IMR-90 (cell line): ENCODE results near the gene ASTN2. TPM values are rescaled to one million over a fixed set of nuclear protein-coding genes. Genes with fewer than 3 reads are reported as not detected.
"Not testable (repeated sequence)": the region's sequence is repeated elsewhere in the genome, so short reads cannot be mapped to it uniquely, and the experiment has no call there.

Experiments used
- ATAC-seq: fragments of 200-7000 bp; cut with Tn5 transposase; 2 replicates; pipeline ENCODE4 v1.9.1; 2020; ENCODE audit warnings: low read depth, mild to moderate bottlenecking, moderate library complexity
- BruUV-seq: library from RNA; stranded (reverse); fragments of 400-500 nt; replicated peaks from 2 replicates; lab custom pipeline; 2021; lab: Mats Ljungman, UMichigan
- CTCF ChIA-PET: fragments of 300-600 bp; formaldehyde crosslinking; extraction: SDS; loops from one replicate; lab custom pipeline; 2021; ENCODE audit warnings: antibody characterized with exemption; lab: Yijun Ruan, JAX
- POLR2A ChIA-PET: fragments of 300-600 bp; sonication (Branson Sonifier 250); formaldehyde crosslinking; loops from one replicate; lab custom pipeline; 2022; ENCODE audit warnings: antibody characterized with exemption; ENCODE audit not compliant: unreplicated experiment; lab: Charles Lee
- DNase-seq: peaks from one replicate; pipeline ENCODE4 v3.0.0; 2013
- H2AFZ ChIP-seq: replicated peaks from 2 replicates; pipeline ENCODE3; 2013; ENCODE audit warnings: low read length, mild to moderate bottlenecking; ENCODE audit not compliant: poor library complexity
- H2AK5ac ChIP-seq: 2 replicates; pipeline ENCODE4 v1.6.1; 2013; ENCODE audit warnings: low read depth, low read length, inconsistent platforms
- H2AK9ac ChIP-seq: replicated peaks from 2 replicates; pipeline ENCODE3; 2013; ENCODE audit warnings: mild to moderate bottlenecking, low read depth, low read length, moderate library complexity; ENCODE audit not compliant: poor library complexity
- H2BK120ac ChIP-seq: 2 replicates; pipeline ENCODE4 v1.6.1; 2013; ENCODE audit warnings: low read depth, low read length, inconsistent platforms
- H2BK15ac ChIP-seq: 3 replicates; pipeline ENCODE4 v1.6.1; 2013; ENCODE audit warnings: low read depth, low read length, inconsistent platforms
- H2BK20ac ChIP-seq: 2 replicates; pipeline ENCODE4 v1.6.1; 2013; ENCODE audit warnings: low read depth, mild to moderate bottlenecking, inconsistent platforms, low read length, moderate library complexity
- H2BK5ac ChIP-seq: 2 replicates; pipeline ENCODE4 v1.6.1; 2013; ENCODE audit warnings: mild to moderate bottlenecking, low read depth, low read length, inconsistent platforms; ENCODE audit not compliant: poor library complexity, severe bottlenecking
- H3K14ac ChIP-seq: replicated peaks from 2 replicates; pipeline ENCODE4 v1.6.1; 2013; ENCODE audit warnings: low read depth, low read length, inconsistent platforms
- H3K18ac ChIP-seq: 2 replicates; pipeline ENCODE4 v1.6.1; 2013; ENCODE audit warnings: low read depth, low read length, control low read depth
- H3K23ac ChIP-seq: 2 replicates; pipeline ENCODE4 v1.6.1; 2013; ENCODE audit warnings: low read depth, low read length, inconsistent platforms
- H3K27ac ChIP-seq: 2 replicates; pipeline ENCODE4 v1.5.1; 2013; ENCODE audit warnings: mild to moderate bottlenecking, control low read depth, low read length; ENCODE audit not compliant: insufficient read depth
- H3K27me3 ChIP-seq: 2 replicates; pipeline ENCODE4 v1.6.1; 2013; ENCODE audit warnings: low read length; ENCODE audit not compliant: control insufficient read depth, insufficient read depth
- H3K36me3 ChIP-seq: 2 replicates; pipeline ENCODE4 v1.6.1; 2013; ENCODE audit warnings: low read length, mixed read lengths; ENCODE audit not compliant: control insufficient read depth, insufficient read depth
- H3K4ac ChIP-seq: 2 replicates; pipeline ENCODE4 v1.6.1; 2013; ENCODE audit warnings: low read depth, low read length, inconsistent platforms
- H3K4me1 ChIP-seq: 2 replicates; pipeline ENCODE4 v1.6.1; 2013; ENCODE audit warnings: low read length, mixed read lengths; ENCODE audit not compliant: control insufficient read depth, insufficient read depth
- H3K4me2 ChIP-seq: 2 replicates; pipeline ENCODE4 v1.6.1; 2013; ENCODE audit warnings: low read depth, mild to moderate bottlenecking, control low read depth, low read length, moderate library complexity
- H3K4me3 ChIP-seq: 2 replicates; pipeline ENCODE4 v1.5.1; 2013; ENCODE audit warnings: low read depth, mild to moderate bottlenecking, control low read depth, low read length, moderate library complexity; ENCODE audit not compliant: insufficient read depth
- H3K56ac ChIP-seq: 2 replicates; pipeline ENCODE4 v1.6.1; 2013; ENCODE audit warnings: low read length, inconsistent platforms; ENCODE audit not compliant: insufficient read depth; ENCODE audit errors: extremely low read depth
- H3K79me1 ChIP-seq, 2 experiments: 2 replicates each; pipeline ENCODE4 v1.6.1; 2013; ENCODE audit warnings: low read length in 2 of 2, inconsistent platforms in 1 of 2, low read depth in 1 of 2
- H3K9ac ChIP-seq: 2 replicates; pipeline ENCODE4 v1.6.1; 2013; ENCODE audit warnings: low read depth, low read length, control low read depth
- H3K9me1 ChIP-seq: 2 replicates; pipeline ENCODE4 v1.6.1; 2013; ENCODE audit warnings: low read length, inconsistent platforms; ENCODE audit not compliant: insufficient read depth
- H3K9me3 ChIP-seq: 2 replicates; pipeline ENCODE4 v1.6.1; 2013; ENCODE audit warnings: low read length; ENCODE audit not compliant: control insufficient read depth, insufficient read depth
- H4K20me1 ChIP-seq: 2 replicates; pipeline ENCODE4 v1.6.1; 2013; ENCODE audit warnings: low read length, inconsistent platforms; ENCODE audit not compliant: insufficient read depth
- H4K5ac ChIP-seq: 2 replicates; pipeline ENCODE4 v1.6.1; 2013; ENCODE audit warnings: mild to moderate bottlenecking, low read depth, low read length, control low read depth
- H4K8ac ChIP-seq, 2 experiments: 2 replicates each; pipeline ENCODE4 v1.6.1; 2013; ENCODE audit warnings: low read depth in 2 of 2, low read length in 2 of 2, control low read depth in 1 of 2, inconsistent platforms in 1 of 2
- H4K91ac ChIP-seq: 2 replicates; pipeline ENCODE4 v1.6.1; 2013; ENCODE audit warnings: low read depth, low read length, inconsistent platforms; ENCODE audit not compliant: insufficient read depth
- BHLHE40 ChIP-seq: fragments of 150-350 bp; IDR thresholded peaks from 2 replicates; pipeline ENCODE4 v1.6.1; 2016; ENCODE audit warnings: mild to moderate bottlenecking, low read depth, low read length
- CEBPB ChIP-seq: IDR thresholded peaks from 2 replicates; pipeline ENCODE4 v1.6.1; 2012; ENCODE audit warnings: low read depth, low read length, improper control_type of control experiment
- WGBS, 2 experiments: methylation state at CpG; one replicate each; pipeline versions ENCODE4 v1.1.5 to v1.1.7; 2013; ENCODE audit warnings: missing lambda C conversion rate in 2 of 2; ENCODE audit not compliant: insufficient read length in 1 of 2; ENCODE audit errors: extremely low coverage in 2 of 2; 5-methylcytosine and 5-hydroxymethylcytosine counted together
- dilution Hi-C: fragments of 300-500 bp; cut with HindIII; formaldehyde crosslinking; loops from one replicate; pipeline ENCODE4 v1.14.3; 2018; ENCODE audit warnings: low sequenced_read_pairs; ENCODE audit not compliant: unreplicated experiment
- in situ Hi-C: fragments of 300-500 bp; cut with MboI; formaldehyde crosslinking; loops from 3 replicates; pipeline ENCODE4 v1.14.3; 2019; ENCODE audit warnings: low sequenced_read_pairs, inconsistent platforms, mixed read lengths
- intact Hi-C: fragments of 100-400 bp; cut with micrococcal nuclease; formaldehyde crosslinking; loops from 2 replicates; pipeline ENCODE4 v1.10.0; 2022
- polyA plus RNA-seq, 3 experiments: library from polyadenylated mRNA; depleted of rRNA; stranded (reverse); fragments of >200 nt; gene quantifications; 2 replicates each; pipeline ENCODE4 v1.2.3, GENCODE V29; 2012; ENCODE audit warnings: low replicate concordance in 1 of 3
- total RNA-seq: library from RNA; depleted of rRNA; stranded (reverse); fragments of >200 nt; gene quantifications from 2 replicates; pipeline ENCODE4 v1.2.3, GENCODE V29; 2012
- TF ChIP-seq, protein P1 (sequence below): fragments of 150-350 bp; IDR thresholded peaks from 2 replicates; pipeline ENCODE4 v1.6.1; 2016; ENCODE audit warnings: low read depth, mild to moderate bottlenecking, low read length, moderate library complexity, borderline replicate concordance

The ASTN2 gene
- total and polyA plus RNA-seq, 2 of the 4 experiments (the other 2 are of a cell fraction), result 3.8 to 6.8 TPM

DNA sequence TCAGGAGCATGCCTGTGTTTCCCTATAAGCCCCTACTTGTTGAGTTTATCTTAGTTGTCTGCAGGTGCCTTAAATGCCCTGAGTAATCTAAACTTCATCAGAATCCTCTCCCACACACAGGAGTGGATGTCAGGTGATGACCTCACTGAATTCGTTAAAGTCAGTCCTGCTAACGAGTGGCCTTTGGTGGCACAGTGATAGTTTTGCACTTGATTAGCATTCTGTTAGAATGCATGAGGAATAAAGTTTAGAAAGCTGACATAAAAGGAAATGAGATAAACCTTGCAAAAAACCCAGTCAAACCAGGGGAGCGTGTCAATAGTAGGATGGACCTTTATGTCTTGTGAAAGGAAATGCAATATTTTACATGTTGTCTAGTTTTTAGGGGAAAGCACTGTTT is 723.2 kb downstream of the ASTN2 start:
- Histone ChIP-seq H4K5ac (no peak overlapping the region), H3K18ac (no peak overlapping the region)
- in situ Hi-C loops, result no loop called here

DNA sequence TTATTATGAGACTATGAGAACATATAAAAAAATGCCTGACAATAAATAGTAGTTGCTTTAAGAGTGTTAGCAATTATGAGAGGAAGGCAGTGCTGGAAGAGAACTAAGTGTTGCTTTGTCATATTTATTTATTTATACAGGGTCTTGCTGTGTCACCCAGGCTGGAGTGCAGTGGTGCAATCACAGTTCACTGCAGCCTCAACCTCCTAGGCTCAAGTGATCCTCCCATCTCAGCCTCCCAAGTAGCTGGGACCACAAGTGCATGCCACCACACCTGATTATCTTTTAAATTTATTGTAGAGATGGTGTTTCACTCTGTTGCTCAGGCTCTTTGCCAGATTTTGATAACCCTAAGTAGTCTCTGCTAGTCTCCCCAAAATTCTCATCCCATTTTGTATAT is 724.1 kb downstream of the ASTN2 start:
- ATAC-seq, H2AFZ ChIP-seq, BruUV-seq, in situ Hi-C loops, H4K91ac ChIP-seq, H2AK9ac ChIP-seq, H3K9me3 ChIP-seq, H3K27ac ChIP-seq, dilution Hi-C loops, DNase-seq, H3K36me3 ChIP-seq, H3K23ac ChIP-seq, H3K18ac ChIP-seq, H3K4me2 ChIP-seq, H3K4ac ChIP-seq, H3K14ac ChIP-seq, intact Hi-C loops, H2BK5ac ChIP-seq, CTCF ChIA-PET, H4K5ac ChIP-seq, H2BK15ac ChIP-seq, H4K8ac ChIP-seq, H3K9ac ChIP-seq, H2AK5ac ChIP-seq, H2BK20ac ChIP-seq, H3K27me3 ChIP-seq, H3K4me3 ChIP-seq, POLR2A ChIA-PET, H2BK120ac ChIP-seq, H3K56ac ChIP-seq: not testable (repeated sequence)
- Histone ChIP-seq H4K20me1 (peaks cover 62% of the 10 kb centered on the region), H3K4me1 (peaks cover 18% of the 10 kb centered on the region), H3K79me1 (peaks cover 66 to 86% of the 10 kb centered on the region in 2 experiments), H3K9me1 (peaks cover 21% of the 10 kb centered on the region)

More for the DNA sequence above, 723.2 kb downstream of the ASTN2 start:
- H3K9me3 ChIP-seq, result no peaks in the 10 kb centered on the region
- intact Hi-C loops (no loop called here), dilution Hi-C loops (no loop called here)
- no peak overlapping the region for H3K14ac ChIP-seq
- no peak overlapping the region for H2AK5ac ChIP-seq
- H3K27ac ChIP-seq, result no peak overlapping the region
- no peak overlapping the region for H2BK5ac ChIP-seq
- DNase-seq (no peak), ATAC-seq (no peak)
- no peak overlapping the region for H2BK15ac ChIP-seq
- no peak overlapping the region for H2BK120ac ChIP-seq
- H4K20me1 ChIP-seq, result peaks cover 63% of the 10 kb centered on the region
- H3K27me3 ChIP-seq, result no peaks in the 10 kb centered on the region
- POLR2A ChIA-PET, result no interaction called here
- no peak overlapping the region for H3K56ac ChIP-seq
- H4K8ac ChIP-seq, result no peak overlapping the region
- H4K91ac ChIP-seq, result no peak overlapping the region
- no peak overlapping the region for H3K23ac ChIP-seq
- no peak overlapping the region for H3K4me3 ChIP-seq
- peaks cover 14% of the 10 kb centered on the region for H3K4me1 ChIP-seq
- no peak overlapping the region for H3K4ac ChIP-seq
- TF ChIP-seq BHLHE40, result no peak
- TF ChIP-seq CEBPB, result no peak
- TF ChIP-seq, protein P1, sequence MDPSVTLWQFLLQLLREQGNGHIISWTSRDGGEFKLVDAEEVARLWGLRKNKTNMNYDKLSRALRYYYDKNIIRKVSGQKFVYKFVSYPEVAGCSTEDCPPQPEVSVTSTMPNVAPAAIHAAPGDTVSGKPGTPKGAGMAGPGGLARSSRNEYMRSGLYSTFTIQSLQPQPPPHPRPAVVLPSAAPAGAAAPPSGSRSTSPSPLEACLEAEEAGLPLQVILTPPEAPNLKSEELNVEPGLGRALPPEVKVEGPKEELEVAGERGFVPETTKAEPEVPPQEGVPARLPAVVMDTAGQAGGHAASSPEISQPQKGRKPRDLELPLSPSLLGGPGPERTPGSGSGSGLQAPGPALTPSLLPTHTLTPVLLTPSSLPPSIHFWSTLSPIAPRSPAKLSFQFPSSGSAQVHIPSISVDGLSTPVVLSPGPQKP, result no peak
- CTCF ChIA-PET, result no interaction called here
- BruUV-seq, result no TSS peak
- H2AK9ac ChIP-seq, result no peak overlapping the region
- peaks cover 16% of the 10 kb centered on the region for H3K9me1 ChIP-seq
- no peak overlapping the region for H3K9ac ChIP-seq
- H3K36me3 ChIP-seq, result no peaks in the 10 kb centered on the region; the same call in 1 of the 2 replicates
- 100% methylated on average over 1 of the region's 3 CpGs; no CpG with 5 or more reads in 1 of the 2 experiments for WGBS, 2 experiments
- no peak overlapping the region for H2AFZ ChIP-seq
- H3K4me2 ChIP-seq, result no peak overlapping the region
- no peak overlapping the region for H2BK20ac ChIP-seq
- peaks cover 61 to 85% of the 10 kb centered on the region in 2 experiments for H3K79me1 ChIP-seq
